Neural progenitor cell (in vitro differentiated cells): ENCODE measurements around the gene VPS13D.

Experiments used
- CTCF ChIP-seq: fragments of 200-600 bp; sonication (generic); IDR thresholded peaks from 2 replicates; pipeline ENCODE4 v1.5.1; 2017; ENCODE audit warnings: antibody characterized with exemption, mild to moderate bottlenecking
- EZH2 ChIP-seq: fragments of 200-600 bp; sonication (generic); IDR thresholded peaks from 2 replicates; pipeline ENCODE4 v1.6.1; 2017; ENCODE audit warnings: antibody characterized with exemption, mild to moderate bottlenecking, moderate library complexity
- EZH2phosphoT487 ChIP-seq: fragments of 200-600 bp; sonication (generic); IDR thresholded peaks from 2 replicates; pipeline ENCODE4 v1.6.1; 2017; ENCODE audit warnings: antibody characterized with exemption

- TF ChIP-seq CTCF (no peak), EZH2phosphoT487 (no peak), EZH2 (no peak)
Observed at GRCh38 chr1:12506281-12507280, 276.8 kb downstream of the VPS13D start.
